GM13977 (cell line): ENCODE measurements around the gene CNTNAP5.
"Not testable (repeated sequence)": the region's sequence is repeated elsewhere in the genome, so short reads cannot be mapped to it uniquely, and the experiment has no call there.

ENCODE experiments used
- DNase-seq: peaks from one replicate; pipeline ENCODE4 v3.0.0; 2012; ENCODE audit warnings: low spot score
- CTCF ChIP-seq: IDR thresholded peaks from 2 replicates; pipeline ENCODE4 v1.5.1; 2012; ENCODE audit warnings: mild to moderate bottlenecking, control low read depth; ENCODE audit not compliant: insufficient read depth; ENCODE audit errors: extremely low read depth, missing control alignments
- in situ Hi-C: fragments of 300-500 bp; cut with MboI; formaldehyde crosslinking; loops from one replicate; pipeline ENCODE4 v1.12.0; 2022; ENCODE audit warnings: low sequenced_read_pairs, low pct_unique_long_range_greater_than_20kb, mixed read lengths, inconsistent platforms; ENCODE audit not compliant: unreplicated experiment

CNTNAP5 gene

GRCh38 chr2:124335058-124335457 is 310.0 kb downstream of the CNTNAP5 start:
- no peak for TF ChIP-seq CTCF
- in situ Hi-C loops = no loop called here
- DNase-seq = no peak

GRCh38 chr2:124339709-124340108 is 314.6 kb downstream of the CNTNAP5 start:
- no peak for TF ChIP-seq CTCF
- in situ Hi-C loops = no loop called here
- no peak for DNase-seq

- DNase-seq = no peak
- in situ Hi-C loops = no loop called here
- TF ChIP-seq CTCF = no peak
Observed at GRCh38 chr2:124343827-124344498, 318.9 kb downstream of the CNTNAP5 start.

- in situ Hi-C loops = no loop called here
- no peak for DNase-seq
- no peak for TF ChIP-seq CTCF
Observed at GRCh38 chr2:124347209-124347608, 322.1 kb downstream of the CNTNAP5 start.

- DNase-seq = no peak
- no peak for TF ChIP-seq CTCF
- in situ Hi-C loops = no loop called here
Observed at GRCh38 chr2:124353656-124354055, 328.6 kb downstream of the CNTNAP5 start.

GRCh38 chr2:124354466-124354865 is 329.4 kb downstream of the CNTNAP5 start:
- in situ Hi-C loops = no loop called here
- no peak for TF ChIP-seq CTCF
- no peak for DNase-seq

GRCh38 chr2:124361966-124362365 is 336.9 kb downstream of the CNTNAP5 start:
- in situ Hi-C loops, DNase-seq: not testable (repeated sequence)
